Measurements from ENCODE around the gene GEMIN7.

Gene GEMIN7

DNA sequence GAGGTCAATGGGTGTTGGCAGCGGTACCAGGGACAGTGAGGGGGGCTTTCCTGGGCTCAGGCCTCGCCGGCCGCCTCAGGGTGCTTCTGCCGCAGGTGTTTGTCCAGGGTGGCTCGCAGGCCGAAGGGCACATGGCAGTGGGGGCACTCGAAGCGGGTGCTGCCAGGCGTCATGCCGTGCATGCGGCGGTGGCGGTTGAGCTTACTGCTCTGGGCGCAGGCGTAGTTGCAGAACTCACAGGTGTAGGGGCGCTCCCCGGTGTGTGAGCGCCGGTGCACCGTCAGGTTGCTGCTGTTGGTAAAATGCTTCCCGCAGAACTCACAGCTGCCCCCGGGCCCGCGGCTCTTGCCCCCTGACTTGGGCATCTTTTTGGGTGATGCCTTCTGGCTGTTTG is 7.5 kb upstream of the GEMIN7 start:
- in situ Hi-C loops (cut with HindIII; ENCODE audit: low pct_ligation_motif_present, low sequenced_read_pairs), result no loop called here
- TF ChIP-seq, protein P1, sequence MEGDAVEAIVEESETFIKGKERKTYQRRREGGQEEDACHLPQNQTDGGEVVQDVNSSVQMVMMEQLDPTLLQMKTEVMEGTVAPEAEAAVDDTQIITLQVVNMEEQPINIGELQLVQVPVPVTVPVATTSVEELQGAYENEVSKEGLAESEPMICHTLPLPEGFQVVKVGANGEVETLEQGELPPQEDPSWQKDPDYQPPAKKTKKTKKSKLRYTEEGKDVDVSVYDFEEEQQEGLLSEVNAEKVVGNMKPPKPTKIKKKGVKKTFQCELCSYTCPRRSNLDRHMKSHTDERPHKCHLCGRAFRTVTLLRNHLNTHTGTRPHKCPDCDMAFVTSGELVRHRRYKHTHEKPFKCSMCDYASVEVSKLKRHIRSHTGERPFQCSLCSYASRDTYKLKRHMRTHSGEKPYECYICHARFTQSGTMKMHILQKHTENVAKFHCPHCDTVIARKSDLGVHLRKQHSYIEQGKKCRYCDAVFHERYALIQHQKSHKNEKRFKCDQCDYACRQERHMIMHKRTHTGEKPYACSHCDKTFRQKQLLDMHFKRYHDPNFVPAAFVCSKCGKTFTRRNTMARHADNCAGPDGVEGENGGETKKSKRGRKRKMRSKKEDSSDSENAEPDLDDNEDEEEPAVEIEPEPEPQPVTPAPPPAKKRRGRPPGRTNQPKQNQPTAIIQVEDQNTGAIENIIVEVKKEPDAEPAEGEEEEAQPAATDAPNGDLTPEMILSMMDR (IDR thresholded peaks at IDR 0.05; ENCODE audit: low read depth, low read length, missing control alignments), result no peak
- Histone ChIP-seq H3K4me3 (ENCODE audit: low read depth, low read length) (no peak overlapping the region), H3K36me3 (replicated peaks) (peaks cover 40% of the 10 kb centered on the region), H3K27me3 (replicated peaks) (no peaks in the 10 kb centered on the region), H3K27ac (no peak overlapping the region)
- no peak for DNase-seq

DNA sequence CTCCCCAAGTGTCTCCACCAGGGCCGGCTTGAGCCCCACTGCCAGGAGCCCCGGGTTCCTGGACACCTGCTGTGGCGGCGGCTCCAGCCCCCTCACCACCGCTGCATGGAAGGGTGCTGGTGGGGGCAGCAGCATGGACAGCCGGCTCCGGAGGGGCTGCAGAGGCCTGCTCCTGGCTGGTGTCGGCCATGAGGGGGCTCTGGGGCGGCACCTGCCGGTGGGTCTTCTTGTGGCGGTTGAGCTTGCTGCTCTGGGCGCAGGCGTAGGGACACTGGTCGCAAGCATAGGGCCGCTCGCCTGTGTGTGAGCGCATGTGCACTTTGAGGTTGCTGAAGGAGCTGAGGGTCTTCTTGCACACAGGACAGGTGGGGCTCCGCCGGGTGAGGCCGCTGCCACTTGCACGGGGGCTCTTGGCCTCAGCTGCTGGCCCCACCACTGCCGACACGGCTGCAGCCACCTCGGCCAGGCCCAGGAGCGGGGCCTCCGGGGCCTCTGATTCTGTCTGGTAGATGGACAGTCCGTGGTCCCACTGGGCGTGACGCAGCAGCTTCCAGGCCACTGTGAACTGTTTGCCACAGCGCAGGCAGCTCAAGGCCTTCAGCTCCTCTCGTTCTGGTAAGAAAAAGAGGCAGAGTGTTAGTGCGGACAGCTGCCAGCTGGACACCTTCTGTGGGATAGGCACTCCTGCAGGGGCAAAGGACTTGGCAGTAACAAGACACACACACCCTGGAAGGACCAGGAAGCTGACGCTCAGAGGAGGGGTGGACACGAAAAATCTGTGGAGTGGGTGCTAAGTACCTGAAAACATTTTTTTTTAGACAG is 6.9 kb upstream of the GEMIN7 start:
- peaks cover 34% of the 10 kb centered on the region for H3K36me3 ChIP-seq (replicated peaks)
- DNase-seq, result no peak
- H3K27ac ChIP-seq, result no peak overlapping the region
- in situ Hi-C loops (cut with HindIII; ENCODE audit: low pct_ligation_motif_present, low sequenced_read_pairs), result no loop called here
- H3K4me3 ChIP-seq (ENCODE audit: low read depth, low read length), result no peak overlapping the region
- TF ChIP-seq, protein P1 (IDR thresholded peaks at IDR 0.05; ENCODE audit: low read depth, low read length, missing control alignments), result no peak
- no peaks in the 10 kb centered on the region for H3K27me3 ChIP-seq (replicated peaks)

DNA sequence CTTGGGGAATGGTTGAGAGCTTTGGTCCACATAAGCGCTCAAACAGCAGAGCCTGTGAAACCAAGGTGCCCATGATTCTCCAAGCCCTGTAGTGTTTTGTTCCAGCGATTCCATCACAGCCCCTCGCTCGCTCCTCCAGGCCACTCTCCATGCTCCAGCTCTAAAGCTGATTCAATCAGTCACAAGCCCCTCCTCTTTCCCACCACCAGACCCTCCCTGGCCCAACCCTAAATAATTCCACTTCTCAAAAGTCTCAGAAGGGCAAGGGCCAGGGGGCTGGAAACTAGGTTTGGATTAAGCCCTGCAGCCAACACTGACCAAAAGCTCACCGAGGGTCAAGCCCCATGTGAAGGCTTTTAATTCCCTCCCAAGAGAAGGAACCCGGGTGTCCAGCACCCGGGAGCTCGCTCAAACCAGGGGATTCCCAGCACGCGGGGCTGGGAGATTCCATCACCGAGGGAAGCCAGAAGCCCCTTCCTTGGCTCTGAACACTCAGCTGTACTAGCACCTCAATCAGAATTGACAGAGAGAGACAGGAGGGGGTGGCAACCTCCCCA is 4.2 kb upstream of the GEMIN7 start:
- no peaks in the 10 kb centered on the region for H3K27me3 ChIP-seq (replicated peaks)
- DNase-seq, result no peak
- in situ Hi-C loops (cut with HindIII; ENCODE audit: low pct_ligation_motif_present, low sequenced_read_pairs), result no loop called here
- no peak overlapping the region for H3K4me3 ChIP-seq (ENCODE audit: low read depth, low read length)
- H3K36me3 ChIP-seq (replicated peaks), result peaks cover 15% of the 10 kb centered on the region
- TF ChIP-seq, protein P1 (IDR thresholded peaks at IDR 0.05; ENCODE audit: low read depth, low read length, missing control alignments), result no peak
- no peak overlapping the region for H3K27ac ChIP-seq

DNA sequence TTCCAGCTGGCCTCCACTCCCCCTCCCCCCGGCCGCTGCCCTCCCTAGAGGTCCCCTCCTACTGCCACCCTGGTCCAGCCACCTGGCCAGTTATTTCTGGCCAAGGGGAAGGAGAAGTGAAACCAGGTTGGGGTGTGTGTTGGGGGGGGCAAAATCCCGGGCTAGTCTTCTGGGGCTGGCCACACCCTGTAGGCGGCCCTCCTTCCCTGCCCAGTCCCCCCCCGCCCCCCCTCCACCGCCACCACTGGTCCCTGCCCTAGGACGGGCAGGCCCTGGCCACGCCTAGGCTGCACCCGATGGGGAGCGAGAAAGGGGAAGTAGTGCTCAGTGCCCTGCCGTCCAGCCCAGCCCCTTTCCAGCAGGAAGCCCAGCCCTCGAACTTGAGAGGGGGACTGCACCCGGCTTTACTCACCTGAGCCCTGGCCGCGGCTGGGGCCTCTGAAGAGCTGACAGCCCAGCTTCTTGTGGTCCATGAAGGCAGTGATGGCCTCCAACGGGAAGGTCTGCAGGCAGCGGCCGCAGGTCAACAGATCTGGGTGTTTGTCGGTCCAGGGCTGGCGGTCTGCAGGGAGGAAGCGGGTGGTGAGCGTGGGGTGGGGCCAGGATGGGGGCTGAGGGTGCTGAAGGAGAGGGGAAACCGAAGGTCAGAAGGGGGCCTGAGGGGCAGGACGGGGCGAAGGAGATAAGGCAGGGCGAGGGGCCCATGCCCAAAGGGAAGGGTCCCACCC is 3.6 kb upstream of the GEMIN7 start:
- in situ Hi-C loops (cut with HindIII; ENCODE audit: low pct_ligation_motif_present, low sequenced_read_pairs), result no loop called here
- no peak for DNase-seq

DNA sequence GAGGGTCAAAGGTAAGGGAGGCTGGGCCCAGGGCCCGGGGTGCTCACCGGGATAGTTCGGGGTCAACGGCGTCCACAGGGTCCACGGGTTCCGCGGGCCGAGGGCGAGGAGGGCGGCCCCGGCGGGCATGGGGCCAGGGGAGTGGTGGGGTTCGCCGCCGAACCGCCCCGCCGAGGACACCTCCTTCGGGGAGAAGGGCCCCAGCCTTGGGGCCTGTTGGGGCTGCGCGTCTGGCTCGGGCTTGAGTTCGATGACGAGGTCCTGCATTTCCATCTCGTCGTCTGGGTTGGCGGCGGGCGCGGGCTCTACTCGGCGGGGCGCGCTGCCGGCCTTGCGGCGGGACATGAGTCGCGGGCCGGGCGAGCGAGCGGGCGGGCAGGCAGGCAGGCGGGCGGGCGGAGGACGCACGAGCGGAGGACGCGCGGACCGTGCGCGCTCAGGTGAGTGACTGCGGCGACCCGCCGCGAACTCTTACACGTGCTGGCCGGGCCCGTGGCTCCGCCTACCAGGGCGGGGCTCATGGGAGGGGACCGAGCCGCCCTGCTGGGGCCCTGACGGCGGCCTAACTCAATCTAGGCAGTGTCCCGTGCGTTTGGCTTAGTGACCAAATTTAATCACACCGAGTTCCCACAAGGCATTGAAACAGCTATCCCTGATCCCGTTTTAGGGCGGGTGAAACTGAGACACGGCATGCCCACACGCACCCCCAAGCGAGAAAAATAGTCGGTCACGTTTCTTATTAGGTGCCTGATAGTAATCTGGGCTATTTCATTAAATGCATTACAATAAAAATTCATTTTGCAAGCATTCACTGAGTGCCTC is 2.8 kb upstream of the GEMIN7 start, which contains the start of gene ZNF296:
TSS of gene ZNF296 (minus strand) at position 450 of the 822 bp plus-strand sequence. CDS start at position 345, 105 bp downstream.
- H3K27ac ChIP-seq, result no peak within 1 kb of the TSS
- TF ChIP-seq, protein P1 (IDR thresholded peaks at IDR 0.05; ENCODE audit: low read depth, low read length, missing control alignments), result no peak
- in situ Hi-C loops (cut with HindIII; ENCODE audit: low pct_ligation_motif_present, low sequenced_read_pairs), result no loop called here
- peaks cover 4% of the 10 kb centered on the region for H3K36me3 ChIP-seq (replicated peaks)
- H3K4me3 ChIP-seq (ENCODE audit: low read depth, low read length), result peak within 1 kb of the TSS; percentile 51
- H3K27me3 ChIP-seq (replicated peaks), result no peaks in the 10 kb centered on the region
- no peak for DNase-seq

More for the DNA sequence above, 3.6 kb upstream of the GEMIN7 start:
- Histone ChIP-seq H3K27ac (no peak overlapping the region), H3K27me3 (replicated peaks) (no peaks in the 10 kb centered on the region), H3K4me3 (ENCODE audit: low read depth, low read length) (peak overlapping the region; percentile 51), H3K36me3 (replicated peaks) (peaks cover 9% of the 10 kb centered on the region)
- TF ChIP-seq, protein P1 (IDR thresholded peaks at IDR 0.05; ENCODE audit: low read depth, low read length, missing control alignments), result no peak
